NB4 (cell line): ENCODE results near the gene KCNJ4.

Experiments used
- CTCF ChIP-seq: IDR thresholded peaks from one replicate; pipeline ENCODE4 v1.5.1; 2012; ENCODE audit warnings: low read depth, low read length
- POLR2A ChIP-seq: IDR thresholded peaks from 2 replicates; pipeline ENCODE4 v1.6.1; 2011; ENCODE audit warnings: mild to moderate bottlenecking; ENCODE audit not compliant: insufficient read length; ENCODE audit errors: extremely low read depth

DNA sequence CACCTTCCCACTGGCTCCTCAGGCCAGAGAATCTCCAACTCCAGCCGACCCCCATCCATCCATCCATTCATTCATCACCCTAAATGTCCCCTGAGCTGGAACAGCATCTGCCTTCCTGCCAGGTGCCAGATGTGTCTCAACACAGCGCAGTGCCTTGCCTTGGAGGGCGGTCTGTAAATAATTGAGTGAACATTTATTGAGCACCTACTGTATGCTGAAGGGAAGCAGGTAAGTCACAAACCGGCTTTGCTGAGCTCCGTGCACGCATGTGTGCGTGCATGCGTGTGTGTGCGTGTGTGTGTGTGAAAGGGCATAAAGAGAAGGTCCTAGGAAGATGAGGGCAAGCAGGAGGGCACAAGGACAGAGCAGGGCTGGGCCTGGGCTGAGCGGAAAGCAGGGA is 10.2 kb downstream of the KCNJ4 start:
- TF ChIP-seq POLR2A (no peak), CTCF (no peak)
